ENCODE results near the gene SDCCAG8. TPM values are rescaled to one million over a fixed set of nuclear protein-coding genes. Genes with fewer than 3 reads are reported as not detected.

SDCCAG8 gene
- total RNA-seq, 1 experiment from 2014 or later: 14.0 TPM

DNA sequence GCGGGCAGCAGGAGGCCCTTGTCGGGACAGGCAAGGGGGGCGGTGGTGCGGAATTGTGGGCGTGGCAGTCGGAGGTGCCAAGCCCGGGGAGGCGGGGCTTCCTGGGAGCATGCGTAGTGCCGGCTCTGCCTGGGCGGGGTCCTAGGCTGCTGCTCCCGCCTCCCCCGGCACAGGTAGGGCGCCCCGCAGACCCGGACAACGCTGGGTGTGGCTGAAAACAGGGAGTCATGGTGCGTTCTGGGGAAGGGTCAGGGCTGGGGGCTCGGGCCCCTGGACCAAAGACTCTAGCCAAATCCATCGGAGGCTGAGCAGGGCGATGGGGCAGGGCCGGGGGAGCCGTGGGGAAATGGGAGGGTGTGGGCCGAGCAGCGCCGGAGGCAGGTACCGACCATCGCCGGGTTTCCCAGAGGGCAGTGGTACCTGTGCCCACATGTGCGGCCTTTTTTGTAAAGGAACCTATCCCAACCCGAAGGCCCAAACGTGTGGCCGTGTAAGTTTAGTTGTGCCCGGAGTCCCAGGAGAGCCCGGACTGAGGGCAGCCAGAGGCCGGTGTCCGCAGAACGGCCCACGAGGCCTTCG, 231.9 kb downstream of the SDCCAG8 start:
- no peaks in the 10 kb centered on the region for H3K27me3 ChIP-seq (ENCODE audit: control insufficient read depth, insufficient read depth, low read length)
- H3K27ac ChIP-seq (ENCODE audit: low read length): no peak overlapping the region
- DNase-seq (ENCODE audit: low read depth, low spot score) (no peak), ATAC-seq (no peak)
- no peaks in the 10 kb centered on the region for H3K4me1 ChIP-seq (ENCODE audit: control insufficient read depth, insufficient read depth, low read length)
- ChIA-PET CTCF (no interaction called here), POLR2A (no interaction called here)
- no peak overlapping the region for H3K4me3 ChIP-seq (ENCODE audit: low read depth in 2 of 2, low read length in 2 of 2)
- no peaks in the 10 kb centered on the region; the same call in 1 of the 2 replicates for H3K36me3 ChIP-seq (ENCODE audit: control insufficient read depth, insufficient read depth, low read length)
- no peaks in the 10 kb centered on the region for H3K9me3 ChIP-seq (ENCODE audit: control insufficient read depth, insufficient read depth, low read depth, low read length)
- TF ChIP-seq SIN3A (IDR thresholded peaks at IDR 0.05; ENCODE audit: borderline replicate concordance, insufficient read depth, low read depth, low read length): no peak
- TF ChIP-seq TCF7L2 (IDR thresholded peaks at IDR 0.05; ENCODE audit: low read depth, low read length): no peak
- TF ChIP-seq, protein P1, sequence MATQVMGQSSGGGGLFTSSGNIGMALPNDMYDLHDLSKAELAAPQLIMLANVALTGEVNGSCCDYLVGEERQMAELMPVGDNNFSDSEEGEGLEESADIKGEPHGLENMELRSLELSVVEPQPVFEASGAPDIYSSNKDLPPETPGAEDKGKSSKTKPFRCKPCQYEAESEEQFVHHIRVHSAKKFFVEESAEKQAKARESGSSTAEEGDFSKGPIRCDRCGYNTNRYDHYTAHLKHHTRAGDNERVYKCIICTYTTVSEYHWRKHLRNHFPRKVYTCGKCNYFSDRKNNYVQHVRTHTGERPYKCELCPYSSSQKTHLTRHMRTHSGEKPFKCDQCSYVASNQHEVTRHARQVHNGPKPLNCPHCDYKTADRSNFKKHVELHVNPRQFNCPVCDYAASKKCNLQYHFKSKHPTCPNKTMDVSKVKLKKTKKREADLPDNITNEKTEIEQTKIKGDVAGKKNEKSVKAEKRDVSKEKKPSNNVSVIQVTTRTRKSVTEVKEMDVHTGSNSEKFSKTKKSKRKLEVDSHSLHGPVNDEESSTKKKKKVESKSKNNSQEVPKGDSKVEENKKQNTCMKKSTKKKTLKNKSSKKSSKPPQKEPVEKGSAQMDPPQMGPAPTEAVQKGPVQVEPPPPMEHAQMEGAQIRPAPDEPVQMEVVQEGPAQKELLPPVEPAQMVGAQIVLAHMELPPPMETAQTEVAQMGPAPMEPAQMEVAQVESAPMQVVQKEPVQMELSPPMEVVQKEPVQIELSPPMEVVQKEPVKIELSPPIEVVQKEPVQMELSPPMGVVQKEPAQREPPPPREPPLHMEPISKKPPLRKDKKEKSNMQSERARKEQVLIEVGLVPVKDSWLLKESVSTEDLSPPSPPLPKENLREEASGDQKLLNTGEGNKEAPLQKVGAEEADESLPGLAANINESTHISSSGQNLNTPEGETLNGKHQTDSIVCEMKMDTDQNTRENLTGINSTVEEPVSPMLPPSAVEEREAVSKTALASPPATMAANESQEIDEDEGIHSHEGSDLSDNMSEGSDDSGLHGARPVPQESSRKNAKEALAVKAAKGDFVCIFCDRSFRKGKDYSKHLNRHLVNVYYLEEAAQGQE (IDR thresholded peaks at IDR 0.05; ENCODE audit: insufficient read depth in 1 of 2, low read depth in 2 of 2, low read length in 1 of 2): no peak
- no peak for TF ChIP-seq POLR2AphosphoS5 (IDR thresholded peaks at IDR 0.05; ENCODE audit: low read depth, low read length)
- TF ChIP-seq, protein P2, sequence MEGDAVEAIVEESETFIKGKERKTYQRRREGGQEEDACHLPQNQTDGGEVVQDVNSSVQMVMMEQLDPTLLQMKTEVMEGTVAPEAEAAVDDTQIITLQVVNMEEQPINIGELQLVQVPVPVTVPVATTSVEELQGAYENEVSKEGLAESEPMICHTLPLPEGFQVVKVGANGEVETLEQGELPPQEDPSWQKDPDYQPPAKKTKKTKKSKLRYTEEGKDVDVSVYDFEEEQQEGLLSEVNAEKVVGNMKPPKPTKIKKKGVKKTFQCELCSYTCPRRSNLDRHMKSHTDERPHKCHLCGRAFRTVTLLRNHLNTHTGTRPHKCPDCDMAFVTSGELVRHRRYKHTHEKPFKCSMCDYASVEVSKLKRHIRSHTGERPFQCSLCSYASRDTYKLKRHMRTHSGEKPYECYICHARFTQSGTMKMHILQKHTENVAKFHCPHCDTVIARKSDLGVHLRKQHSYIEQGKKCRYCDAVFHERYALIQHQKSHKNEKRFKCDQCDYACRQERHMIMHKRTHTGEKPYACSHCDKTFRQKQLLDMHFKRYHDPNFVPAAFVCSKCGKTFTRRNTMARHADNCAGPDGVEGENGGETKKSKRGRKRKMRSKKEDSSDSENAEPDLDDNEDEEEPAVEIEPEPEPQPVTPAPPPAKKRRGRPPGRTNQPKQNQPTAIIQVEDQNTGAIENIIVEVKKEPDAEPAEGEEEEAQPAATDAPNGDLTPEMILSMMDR (IDR thresholded peaks at IDR 0.05): no peak
- no TSS peak for BruUV-seq (replicated peaks)
- intact Hi-C loops (cut with micrococcal nuclease; ENCODE audit: unreplicated experiment) (no loop called here), in situ Hi-C loops (cut with HindIII; ENCODE audit: low pct_unique_long_range_greater_than_20kb, low sequenced_read_pairs) (no loop called here)

DNA sequence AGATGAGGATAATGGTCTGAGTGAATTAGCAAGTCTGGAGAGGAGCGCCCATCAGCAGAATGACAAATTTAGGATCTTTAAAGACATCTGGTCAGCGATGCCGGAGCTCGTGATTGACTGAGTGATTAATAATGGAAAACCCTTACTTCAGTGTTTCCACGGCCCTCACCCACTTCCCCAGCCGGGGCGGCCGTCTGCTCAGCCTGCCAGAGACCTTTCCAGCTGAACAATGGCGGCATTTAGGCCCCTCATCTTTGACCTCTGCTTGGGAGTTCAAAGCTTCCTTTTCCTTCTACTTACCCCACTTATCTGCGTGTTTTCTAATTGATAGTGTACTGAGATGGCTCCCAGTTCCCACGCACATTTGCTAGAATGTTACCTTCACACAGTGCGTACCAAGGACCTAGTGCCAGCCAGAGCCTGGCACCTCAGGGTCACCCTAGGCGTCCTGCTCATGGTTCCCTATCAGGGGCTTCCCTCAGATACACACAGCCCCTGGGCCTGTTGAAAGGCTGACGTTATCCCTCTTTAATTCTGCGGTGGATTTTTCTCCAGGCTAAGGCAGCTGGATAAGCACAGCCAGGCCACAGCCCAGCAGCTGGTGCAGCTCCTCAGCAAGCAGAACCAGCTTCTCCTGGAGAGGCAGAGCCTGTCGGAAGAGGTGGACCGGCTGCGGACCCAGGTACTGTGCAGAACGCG, 232.8 kb downstream of the SDCCAG8 start:
- TF ChIP-seq SIN3A (IDR thresholded peaks at IDR 0.05; ENCODE audit: borderline replicate concordance, insufficient read depth, low read depth, low read length): no peak
- TF ChIP-seq TCF7L2 (IDR thresholded peaks at IDR 0.05; ENCODE audit: low read depth, low read length): no peak
- TF ChIP-seq, protein P2 (IDR thresholded peaks at IDR 0.05): no peak
- TF ChIP-seq, protein P1 (IDR thresholded peaks at IDR 0.05; ENCODE audit: insufficient read depth in 1 of 2, low read depth in 2 of 2, low read length in 1 of 2): no peak
- TF ChIP-seq POLR2AphosphoS5 (IDR thresholded peaks at IDR 0.05; ENCODE audit: low read depth, low read length): no peak
- no peak for DNase-seq (ENCODE audit: low read depth, low spot score)
- Histone ChIP-seq H3K27me3 (ENCODE audit: control insufficient read depth, insufficient read depth, low read length) (no peaks in the 10 kb centered on the region), H3K9me3 (ENCODE audit: control insufficient read depth, insufficient read depth, low read depth, low read length) (no peaks in the 10 kb centered on the region), H3K27ac (ENCODE audit: low read length) (no peak overlapping the region), H3K4me3 (ENCODE audit: low read depth in 2 of 2, low read length in 2 of 2) (no peak overlapping the region), H3K4me1 (ENCODE audit: control insufficient read depth, insufficient read depth, low read length) (no peaks in the 10 kb centered on the region), H3K36me3 (ENCODE audit: control insufficient read depth, insufficient read depth, low read length) (no peaks in the 10 kb centered on the region; the same call in 1 of the 2 replicates)
- intact Hi-C loops (cut with micrococcal nuclease; ENCODE audit: unreplicated experiment): no loop called here
- no TSS peak for BruUV-seq (replicated peaks)
- in situ Hi-C loops (cut with HindIII; ENCODE audit: low pct_unique_long_range_greater_than_20kb, low sequenced_read_pairs): no loop called here
- ChIA-PET POLR2A (no interaction called here), CTCF (no interaction called here)
- no peak for ATAC-seq
